Urinary bladder (tissue), 4 donors: Measurements from ENCODE around the gene CADPS. TPM values are rescaled to one million over a fixed set of nuclear protein-coding genes. Genes with fewer than 3 reads are reported as not detected.

Experiments
- DNase-seq: peaks from one replicate; pipeline ENCODE4 v3.0.0-alpha.2; 2015; ENCODE audit errors: extremely low spot score
- H3K27ac ChIP-seq: one replicate; pipeline ENCODE4 v1.5.1; 2013; ENCODE audit warnings: low read depth, mild to moderate bottlenecking, moderate library complexity
- H3K36me3 ChIP-seq: one replicate; pipeline ENCODE4 v1.6.1; 2013; ENCODE audit warnings: mild to moderate bottlenecking, moderate library complexity; ENCODE audit not compliant: insufficient read depth
- H3K4me1 ChIP-seq: one replicate; pipeline ENCODE4 v1.6.1; 2013; ENCODE audit warnings: mild to moderate bottlenecking, moderate library complexity; ENCODE audit not compliant: insufficient read depth
- H3K4me3 ChIP-seq: one replicate; pipeline ENCODE4 v1.5.1; 2013; ENCODE audit warnings: low read depth, low read length
- WGBS: extraction: QIAGEN DNeasy Blood & Tissue Kit; methylation state at CpG from one replicate; pipeline ENCODE4 v1.1.7; 2013; 5-methylcytosine and 5-hydroxymethylcytosine counted together
- polyA plus RNA-seq: library from polyadenylated mRNA; stranded (reverse); fragments of 200-250 nt; gene quantifications from one replicate; pipeline ENCODE4 v1.2.3, GENCODE V29; 2013
- total RNA-seq: library from RNA; depleted of rRNA; stranded (reverse); fragments of >200 nt; gene quantifications from one replicate; pipeline ENCODE4 v1.2.3, GENCODE V29; 2014
- donor health status: healthy with polysubstance abuse.
- donor health status: healthy.

The CADPS gene
- total and polyA plus RNA-seq, 2 donors: 1.4 to 19.2 TPM

GRCh38 chr3:62815981-62816380 is 59.2 kb downstream of the CADPS start:
- H3K36me3 ChIP-seq: no peaks in the 10 kb centered on the region
- no peak for DNase-seq
- H3K27ac ChIP-seq: no peak overlapping the region
- no peaks in the 10 kb centered on the region for H3K4me1 ChIP-seq
- H3K4me3 ChIP-seq: no peak overlapping the region

GRCh38 chr3:62812631-62813030 is 62.6 kb downstream of the CADPS start:
- Histone ChIP-seq H3K36me3 (no peaks in the 10 kb centered on the region), H3K4me3 (no peak overlapping the region), H3K4me1 (no peaks in the 10 kb centered on the region), H3K27ac (no peak overlapping the region)
- no peak for DNase-seq
- WGBS: 73% methylated on average over 3 of the region's 3 CpGs

GRCh38 chr3:62811119-62811518 is 64.1 kb downstream of the CADPS start:
- Histone ChIP-seq H3K4me3 (no peak overlapping the region), H3K27ac (no peak overlapping the region), H3K36me3 (no peaks in the 10 kb centered on the region), H3K4me1 (no peaks in the 10 kb centered on the region)
- no peak for DNase-seq

- Histone ChIP-seq H3K4me1 (no peaks in the 10 kb centered on the region), H3K4me3 (no peak overlapping the region), H3K36me3 (no peaks in the 10 kb centered on the region), H3K27ac (no peak overlapping the region)
- no peak for DNase-seq
- 60% methylated on average over 1 of the region's 1 CpG for WGBS
These were observed 65.8 kb downstream of the CADPS start for GRCh38 chr3:62809369-62809768.

- no peak for DNase-seq
- 56% methylated on average over 2 of the region's 2 CpGs for whole genome bisulfite sequencing
These were observed 69.5 kb downstream of the CADPS start for GRCh38 chr3:62805580-62806277.

GRCh38 chr3:62805106-62805505 is 70.1 kb downstream of the CADPS start:
- Histone ChIP-seq H3K4me3 (no peak overlapping the region), H3K27ac (no peak overlapping the region), H3K4me1 (no peaks in the 10 kb centered on the region), H3K36me3 (no peaks in the 10 kb centered on the region)
- WGBS: 72% methylated on average over 5 of the region's 5 CpGs
- no peak for DNase-seq

More at GRCh38 chr3:62805580-62806277, 69.5 kb downstream of the CADPS start:
- Histone ChIP-seq H3K4me3 (no peak overlapping the region), H3K4me1 (no peaks in the 10 kb centered on the region), H3K36me3 (no peaks in the 10 kb centered on the region), H3K27ac (no peak overlapping the region)

- DNase-seq: no peak
- no peak overlapping the region for H3K27ac ChIP-seq
- H3K4me1 ChIP-seq: no peaks in the 10 kb centered on the region
- WGBS: 40% methylated on average over 2 of the region's 2 CpGs
- H3K4me3 ChIP-seq: no peak overlapping the region
- H3K36me3 ChIP-seq: no peaks in the 10 kb centered on the region
These were observed 71.9 kb downstream of the CADPS start for GRCh38 chr3:62803276-62803675.

GRCh38 chr3:62798000-62798399 is 77.2 kb downstream of the CADPS start:
- no peaks in the 10 kb centered on the region for H3K36me3 ChIP-seq
- DNase-seq: no peak
- no peak overlapping the region for H3K4me3 ChIP-seq
- no peak overlapping the region for H3K27ac ChIP-seq
- no peaks in the 10 kb centered on the region for H3K4me1 ChIP-seq
- 17% methylated on average over 3 of the region's 3 CpGs for WGBS

GRCh38 chr3:62797132-62797531 is 78.1 kb downstream of the CADPS start:
- no peaks in the 10 kb centered on the region for H3K36me3 ChIP-seq
- no peaks in the 10 kb centered on the region for H3K4me1 ChIP-seq
- H3K4me3 ChIP-seq: no peak overlapping the region
- WGBS: 30% methylated on average over 3 of the region's 3 CpGs
- DNase-seq: no peak
- no peak overlapping the region for H3K27ac ChIP-seq

- WGBS: 82% methylated on average over 2 of the region's 2 CpGs
- no peaks in the 10 kb centered on the region for H3K36me3 ChIP-seq
- no peak overlapping the region for H3K4me3 ChIP-seq
- H3K4me1 ChIP-seq: no peaks in the 10 kb centered on the region
- no peak for DNase-seq
- no peak overlapping the region for H3K27ac ChIP-seq
These were observed 79.1 kb downstream of the CADPS start for GRCh38 chr3:62795978-62796657.

GRCh38 chr3:62793946-62794345 is 81.3 kb downstream of the CADPS start:
- DNase-seq: no peak
- H3K36me3 ChIP-seq: no peaks in the 10 kb centered on the region
- 89% methylated on average over 2 of the region's 2 CpGs for WGBS
- H3K4me1 ChIP-seq: no peaks in the 10 kb centered on the region
- no peak overlapping the region for H3K27ac ChIP-seq
- H3K4me3 ChIP-seq: no peak overlapping the region

GRCh38 chr3:62785384-62785783 is 89.8 kb downstream of the CADPS start:
- H3K4me3 ChIP-seq: no peak overlapping the region
- H3K27ac ChIP-seq: no peak overlapping the region
- no peak for DNase-seq
- 67% methylated on average over 1 of the region's 1 CpG for whole genome bisulfite sequencing
- H3K36me3 ChIP-seq: no peaks in the 10 kb centered on the region
- no peaks in the 10 kb centered on the region for H3K4me1 ChIP-seq

- WGBS: 69% methylated on average over 3 of the region's 3 CpGs
- H3K36me3 ChIP-seq: no peaks in the 10 kb centered on the region
- no peak for DNase-seq
- H3K27ac ChIP-seq: no peak overlapping the region
- H3K4me3 ChIP-seq: no peak overlapping the region
- H3K4me1 ChIP-seq: no peaks in the 10 kb centered on the region
These were observed 94.1 kb downstream of the CADPS start for GRCh38 chr3:62781121-62781520.

- no peaks in the 10 kb centered on the region for H3K4me1 ChIP-seq
- WGBS: 88% methylated on average over 4 of the region's 4 CpGs
These were observed 97.5 kb downstream of the CADPS start for GRCh38 chr3:62777674-62778073.

More at GRCh38 chr3:62777674-62778073, 97.5 kb downstream of the CADPS start:
- Histone ChIP-seq H3K36me3 (no peaks in the 10 kb centered on the region), H3K27ac (no peak overlapping the region), H3K4me3 (no peak overlapping the region)
- DNase-seq: no peak
